HL-60 (cell line): ENCODE measurements around the gene B4GALNT4.
"Not testable (repeated sequence)": the region's sequence is repeated elsewhere in the genome, so short reads cannot be mapped to it uniquely, and the experiment has no call there.

Experiments used
- DNase-seq, 2 experiments: peaks; one replicate each; pipeline ENCODE4 v3.0.0-alpha.2; 2010 to 2020; ENCODE audit warnings: low read depth in 1 of 2, low spot score in 1 of 2
- H3K27ac ChIP-seq: fragments of 250-450 bp; sonication (Bioruptor Pico); replicated peaks from 2 replicates; pipeline ENCODE4 v1.5.1; 2020; ENCODE audit warnings: mild to moderate bottlenecking, moderate library complexity
- H3K27me3 ChIP-seq: fragments of 250-450 bp; sonication (Bioruptor Pico); 2 replicates; pipeline ENCODE4 v1.5.1; 2021; ENCODE audit warnings: mild to moderate bottlenecking, moderate library complexity; ENCODE audit not compliant: insufficient read depth, poor library complexity, severe bottlenecking
- H3K4me3 ChIP-seq: replicated peaks from 2 replicates; pipeline ENCODE4 v1.5.1; 2011; ENCODE audit warnings: mild to moderate bottlenecking, control low read depth, low read length; ENCODE audit not compliant: insufficient read depth
- GABPA ChIP-seq: IDR thresholded peaks from 2 replicates; pipeline ENCODE4 v1.6.1; 2012; ENCODE audit warnings: low read depth
- POLR2AphosphoS5 ChIP-seq: IDR thresholded peaks from 2 replicates; pipeline ENCODE4 v1.6.1; 2012; ENCODE audit warnings: low read depth
- SPI1 ChIP-seq: IDR thresholded peaks from 2 replicates; pipeline ENCODE4 v1.6.1; 2012; ENCODE audit warnings: low read depth, mild to moderate bottlenecking, borderline replicate concordance
- TF ChIP-seq, protein P1 (sequence below): IDR thresholded peaks from 2 replicates; pipeline ENCODE4 v1.6.1; 2012; ENCODE audit warnings: low read depth; ENCODE audit not compliant: insufficient replicate concordance
- TF ChIP-seq, protein P2 (sequence below): IDR thresholded peaks from one replicate; pipeline ENCODE4 v1.5.1; 2011; ENCODE audit warnings: low read length, control low read depth, inconsistent platforms; ENCODE audit not compliant: insufficient read depth

The B4GALNT4 gene

DNA sequence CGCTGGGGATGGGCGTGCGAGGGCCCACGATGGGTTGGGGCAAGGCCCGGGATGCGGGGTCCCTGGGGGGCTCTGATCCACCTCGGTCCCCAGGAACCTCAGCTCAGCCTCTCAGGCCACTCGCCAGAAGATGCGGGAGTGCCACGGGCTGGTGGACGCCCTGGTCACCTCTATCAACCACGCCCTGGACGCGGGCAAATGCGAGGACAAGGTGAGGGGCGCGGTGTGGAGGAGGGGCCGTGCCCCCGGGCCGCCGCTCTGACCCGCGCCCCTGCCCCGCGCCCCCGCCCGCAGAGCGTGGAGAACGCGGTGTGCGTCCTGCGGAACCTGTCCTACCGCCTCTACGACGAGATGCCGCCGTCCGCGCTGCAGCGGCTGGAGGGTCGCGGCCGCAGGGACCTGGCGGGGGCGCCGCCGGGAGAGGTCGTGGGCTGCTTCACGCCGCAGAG lies 31.0 kb downstream of the B4GALNT4 start:
- TF ChIP-seq, protein P1, sequence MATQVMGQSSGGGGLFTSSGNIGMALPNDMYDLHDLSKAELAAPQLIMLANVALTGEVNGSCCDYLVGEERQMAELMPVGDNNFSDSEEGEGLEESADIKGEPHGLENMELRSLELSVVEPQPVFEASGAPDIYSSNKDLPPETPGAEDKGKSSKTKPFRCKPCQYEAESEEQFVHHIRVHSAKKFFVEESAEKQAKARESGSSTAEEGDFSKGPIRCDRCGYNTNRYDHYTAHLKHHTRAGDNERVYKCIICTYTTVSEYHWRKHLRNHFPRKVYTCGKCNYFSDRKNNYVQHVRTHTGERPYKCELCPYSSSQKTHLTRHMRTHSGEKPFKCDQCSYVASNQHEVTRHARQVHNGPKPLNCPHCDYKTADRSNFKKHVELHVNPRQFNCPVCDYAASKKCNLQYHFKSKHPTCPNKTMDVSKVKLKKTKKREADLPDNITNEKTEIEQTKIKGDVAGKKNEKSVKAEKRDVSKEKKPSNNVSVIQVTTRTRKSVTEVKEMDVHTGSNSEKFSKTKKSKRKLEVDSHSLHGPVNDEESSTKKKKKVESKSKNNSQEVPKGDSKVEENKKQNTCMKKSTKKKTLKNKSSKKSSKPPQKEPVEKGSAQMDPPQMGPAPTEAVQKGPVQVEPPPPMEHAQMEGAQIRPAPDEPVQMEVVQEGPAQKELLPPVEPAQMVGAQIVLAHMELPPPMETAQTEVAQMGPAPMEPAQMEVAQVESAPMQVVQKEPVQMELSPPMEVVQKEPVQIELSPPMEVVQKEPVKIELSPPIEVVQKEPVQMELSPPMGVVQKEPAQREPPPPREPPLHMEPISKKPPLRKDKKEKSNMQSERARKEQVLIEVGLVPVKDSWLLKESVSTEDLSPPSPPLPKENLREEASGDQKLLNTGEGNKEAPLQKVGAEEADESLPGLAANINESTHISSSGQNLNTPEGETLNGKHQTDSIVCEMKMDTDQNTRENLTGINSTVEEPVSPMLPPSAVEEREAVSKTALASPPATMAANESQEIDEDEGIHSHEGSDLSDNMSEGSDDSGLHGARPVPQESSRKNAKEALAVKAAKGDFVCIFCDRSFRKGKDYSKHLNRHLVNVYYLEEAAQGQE = no peak
- TF ChIP-seq, protein P2, sequence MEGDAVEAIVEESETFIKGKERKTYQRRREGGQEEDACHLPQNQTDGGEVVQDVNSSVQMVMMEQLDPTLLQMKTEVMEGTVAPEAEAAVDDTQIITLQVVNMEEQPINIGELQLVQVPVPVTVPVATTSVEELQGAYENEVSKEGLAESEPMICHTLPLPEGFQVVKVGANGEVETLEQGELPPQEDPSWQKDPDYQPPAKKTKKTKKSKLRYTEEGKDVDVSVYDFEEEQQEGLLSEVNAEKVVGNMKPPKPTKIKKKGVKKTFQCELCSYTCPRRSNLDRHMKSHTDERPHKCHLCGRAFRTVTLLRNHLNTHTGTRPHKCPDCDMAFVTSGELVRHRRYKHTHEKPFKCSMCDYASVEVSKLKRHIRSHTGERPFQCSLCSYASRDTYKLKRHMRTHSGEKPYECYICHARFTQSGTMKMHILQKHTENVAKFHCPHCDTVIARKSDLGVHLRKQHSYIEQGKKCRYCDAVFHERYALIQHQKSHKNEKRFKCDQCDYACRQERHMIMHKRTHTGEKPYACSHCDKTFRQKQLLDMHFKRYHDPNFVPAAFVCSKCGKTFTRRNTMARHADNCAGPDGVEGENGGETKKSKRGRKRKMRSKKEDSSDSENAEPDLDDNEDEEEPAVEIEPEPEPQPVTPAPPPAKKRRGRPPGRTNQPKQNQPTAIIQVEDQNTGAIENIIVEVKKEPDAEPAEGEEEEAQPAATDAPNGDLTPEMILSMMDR = no peak
- TF ChIP-seq POLR2AphosphoS5 (no peak), GABPA (no peak), SPI1 (no peak)
- Histone ChIP-seq H3K27ac (no peak overlapping the region), H3K27me3 (peaks cover 9% of the 10 kb centered on the region), H3K4me3 (no peak overlapping the region)
- no peak for DNase-seq

DNA sequence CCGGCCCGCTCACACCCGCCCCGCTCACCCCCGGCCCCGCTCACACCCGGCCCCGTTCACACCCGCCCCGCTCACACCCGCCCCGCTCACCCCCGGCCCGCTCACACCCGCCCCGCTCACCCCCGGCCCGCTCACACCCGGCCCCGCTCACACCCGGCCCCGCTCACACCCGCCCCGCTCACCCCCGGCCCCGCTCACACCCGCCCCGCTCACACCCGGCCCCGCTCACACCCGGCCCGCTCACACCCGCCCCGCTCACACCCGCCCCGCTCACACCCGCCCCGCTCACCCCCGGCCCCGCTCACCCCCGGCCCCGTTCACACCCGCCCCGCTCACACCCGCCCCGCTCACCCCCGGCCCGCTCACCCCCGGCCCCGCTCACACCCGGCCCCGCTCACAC lies 31.9 kb downstream of the B4GALNT4 start:
- H3K4me3 ChIP-seq, DNase-seq, H3K27ac ChIP-seq, H3K27me3 ChIP-seq: not testable (repeated sequence)

DNA sequence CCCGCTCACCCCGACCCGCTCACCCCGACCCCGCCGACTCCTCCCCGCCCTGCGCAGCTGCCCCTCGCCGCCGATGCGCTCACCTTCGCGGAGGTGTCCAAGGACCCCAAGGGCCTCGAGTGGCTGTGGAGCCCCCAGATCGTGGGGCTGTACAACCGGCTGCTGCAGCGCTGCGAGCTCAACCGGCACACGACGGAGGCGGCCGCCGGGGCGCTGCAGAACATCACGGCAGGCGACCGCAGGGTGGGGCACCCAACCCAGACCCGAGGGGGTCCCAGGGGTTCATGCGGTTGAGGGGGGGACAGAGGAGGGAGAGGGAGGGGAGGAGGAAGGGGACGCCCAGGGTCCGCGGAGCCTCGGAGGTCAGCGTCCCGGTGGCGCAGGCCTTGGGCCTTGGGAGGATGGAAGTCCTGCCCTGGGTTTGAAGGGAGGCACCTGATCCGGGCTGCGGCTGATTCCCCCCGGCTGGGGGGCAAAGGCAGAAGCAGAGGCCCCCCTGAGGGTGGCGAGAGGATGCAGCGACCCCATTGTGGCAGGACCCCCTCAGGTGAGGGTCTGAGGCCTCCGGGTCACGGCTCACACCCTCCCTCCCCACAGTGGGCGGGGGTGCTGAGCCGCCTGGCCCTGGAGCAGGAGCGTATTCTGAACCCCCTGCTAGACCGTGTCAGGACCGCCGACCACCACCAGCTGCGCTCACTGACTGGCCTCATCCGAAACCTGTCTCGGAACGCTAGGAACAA lies 33.9 kb downstream of the B4GALNT4 start:
- TF ChIP-seq, protein P1 = no peak
- TF ChIP-seq, protein P2 = no peak
- TF ChIP-seq SPI1 (no peak), POLR2AphosphoS5 (no peak), GABPA (no peak)
- Histone ChIP-seq H3K4me3 (no peak overlapping the region), H3K27me3 (no peaks in the 10 kb centered on the region), H3K27ac (no peak overlapping the region)
- DNase-seq = no peak

DNA sequence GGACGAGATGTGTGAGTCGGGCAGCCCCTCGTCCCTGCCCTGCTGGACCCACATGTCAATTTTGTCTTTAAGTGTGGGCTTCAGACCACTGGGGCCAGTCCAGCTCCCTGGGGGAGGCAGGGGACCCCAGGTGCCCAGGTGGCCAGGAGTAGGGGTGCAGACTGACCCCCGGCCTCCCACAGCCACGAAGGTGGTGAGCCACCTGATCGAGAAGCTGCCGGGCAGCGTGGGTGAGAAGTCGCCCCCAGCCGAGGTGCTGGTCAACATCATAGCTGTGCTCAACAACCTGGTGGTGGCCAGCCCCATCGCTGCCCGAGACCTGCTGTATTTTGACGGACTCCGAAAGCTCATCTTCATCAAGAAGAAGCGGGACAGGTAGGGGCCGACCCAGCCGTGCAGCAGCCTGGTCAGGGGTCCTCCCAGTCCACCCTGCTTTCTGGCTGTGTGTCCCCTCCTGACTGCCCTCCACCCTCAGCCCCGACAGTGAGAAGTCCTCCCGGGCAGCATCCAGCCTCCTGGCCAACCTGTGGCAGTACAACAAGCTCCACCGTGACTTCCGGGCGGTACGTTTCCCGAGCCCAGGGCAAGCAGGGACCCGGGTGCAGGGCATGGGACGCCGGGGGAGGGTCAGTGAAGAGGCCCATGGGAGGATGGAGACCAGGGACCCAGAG lies 34.6 kb downstream of the B4GALNT4 start:
- TF ChIP-seq, protein P2 = no peak
- TF ChIP-seq SPI1 (no peak), POLR2AphosphoS5 (no peak), GABPA (no peak)
- TF ChIP-seq, protein P1 = no peak

More for the DNA sequence above, 34.6 kb downstream of the B4GALNT4 start:
- Histone ChIP-seq H3K27ac (no peak overlapping the region), H3K4me3 (no peak overlapping the region), H3K27me3 (no peaks in the 10 kb centered on the region)
- no peak for DNase-seq
